ENCODE results near the gene PTEN. TPM values are rescaled to one million over a fixed set of nuclear protein-coding genes. Genes with fewer than 3 reads are reported as not detected.

PTEN gene
- total RNA-seq, 2 experiments from 2014 or later, result 79.8 to 86.0 TPM

DNA sequence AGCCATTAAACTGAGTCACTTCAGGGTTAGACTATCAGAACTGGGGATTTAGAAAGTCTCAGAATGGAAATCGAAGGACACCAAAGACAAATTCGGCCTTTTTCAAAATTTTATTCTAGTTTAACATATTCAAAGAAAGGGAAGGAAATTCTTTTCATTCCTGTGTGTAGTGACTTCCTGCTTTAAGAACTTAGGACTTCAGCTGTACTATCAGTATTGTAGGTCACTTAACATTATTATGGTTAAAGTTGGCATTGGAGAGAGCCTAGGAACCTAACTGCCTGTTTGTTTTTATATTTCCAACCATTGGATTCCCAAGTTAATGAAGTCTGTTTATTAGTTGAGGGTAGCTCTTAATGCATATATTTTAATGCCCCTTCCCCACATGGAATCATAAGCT is 63.7 kb downstream of the PTEN start:
- H3K9me3 ChIP-seq (ENCODE audit: control insufficient read depth in 1 of 2, insufficient read depth in 1 of 2, low read length in 2 of 2), result no peaks in the 10 kb centered on the region
- H3K4me1 ChIP-seq (ENCODE audit: insufficient read depth, low read length), result peaks cover 4% of the 10 kb centered on the region
- no peak overlapping the region for H3K4me3 ChIP-seq (ENCODE audit: low read length)
- H3K36me3 Mint-ChIP-seq (ENCODE audit: low read depth), result peaks cover 81% of the 10 kb centered on the region
- H3K4me1 Mint-ChIP-seq (ENCODE audit: low read depth), result peaks cover 97% of the 10 kb centered on the region
- no peaks in the 10 kb centered on the region for H3K9me3 Mint-ChIP-seq
- peak overlapping the region; percentile 45 for H3K27ac Mint-ChIP-seq
- no peak overlapping the region for H3K4me3 Mint-ChIP-seq
- intact Hi-C loops (cut with DNase I, micrococcal nuclease), result no loop called here
- no peaks in the 10 kb centered on the region for H3K27me3 ChIP-seq (ENCODE audit: control insufficient read depth in 1 of 2, insufficient read depth in 2 of 2, low read length in 2 of 2)
- H3K27me3 Mint-ChIP-seq, result no peaks in the 10 kb centered on the region
- H3K27ac ChIP-seq (ENCODE audit: low read depth in 1 of 2, low read length in 2 of 2), result no peak overlapping the region
- ChIA-PET CTCF (interaction anchor here (0.7 to 0.9 kb wide), 2 partner anchors 67 to 109 kb away, joined by 3 to 4 read pairs; partner anchors contain the start of gene ATAD1), POLR2A (interaction anchor here (0.8 to 4.9 kb wide), 3 partner anchors 18 to 655 kb away, joined by 3 to 21 read pairs (median 3); partner anchors contain the start of genes KLLN and PTEN)
- peaks cover 20% of the 10 kb centered on the region for H3K36me3 ChIP-seq (ENCODE audit: insufficient read depth, low read length)
- TF ChIP-seq, protein P1, sequence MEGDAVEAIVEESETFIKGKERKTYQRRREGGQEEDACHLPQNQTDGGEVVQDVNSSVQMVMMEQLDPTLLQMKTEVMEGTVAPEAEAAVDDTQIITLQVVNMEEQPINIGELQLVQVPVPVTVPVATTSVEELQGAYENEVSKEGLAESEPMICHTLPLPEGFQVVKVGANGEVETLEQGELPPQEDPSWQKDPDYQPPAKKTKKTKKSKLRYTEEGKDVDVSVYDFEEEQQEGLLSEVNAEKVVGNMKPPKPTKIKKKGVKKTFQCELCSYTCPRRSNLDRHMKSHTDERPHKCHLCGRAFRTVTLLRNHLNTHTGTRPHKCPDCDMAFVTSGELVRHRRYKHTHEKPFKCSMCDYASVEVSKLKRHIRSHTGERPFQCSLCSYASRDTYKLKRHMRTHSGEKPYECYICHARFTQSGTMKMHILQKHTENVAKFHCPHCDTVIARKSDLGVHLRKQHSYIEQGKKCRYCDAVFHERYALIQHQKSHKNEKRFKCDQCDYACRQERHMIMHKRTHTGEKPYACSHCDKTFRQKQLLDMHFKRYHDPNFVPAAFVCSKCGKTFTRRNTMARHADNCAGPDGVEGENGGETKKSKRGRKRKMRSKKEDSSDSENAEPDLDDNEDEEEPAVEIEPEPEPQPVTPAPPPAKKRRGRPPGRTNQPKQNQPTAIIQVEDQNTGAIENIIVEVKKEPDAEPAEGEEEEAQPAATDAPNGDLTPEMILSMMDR (IDR thresholded peaks at IDR 0.05), result no peak
- DNase-seq (no peak), ATAC-seq (ENCODE audit: poor library complexity) (no peak)

DNA sequence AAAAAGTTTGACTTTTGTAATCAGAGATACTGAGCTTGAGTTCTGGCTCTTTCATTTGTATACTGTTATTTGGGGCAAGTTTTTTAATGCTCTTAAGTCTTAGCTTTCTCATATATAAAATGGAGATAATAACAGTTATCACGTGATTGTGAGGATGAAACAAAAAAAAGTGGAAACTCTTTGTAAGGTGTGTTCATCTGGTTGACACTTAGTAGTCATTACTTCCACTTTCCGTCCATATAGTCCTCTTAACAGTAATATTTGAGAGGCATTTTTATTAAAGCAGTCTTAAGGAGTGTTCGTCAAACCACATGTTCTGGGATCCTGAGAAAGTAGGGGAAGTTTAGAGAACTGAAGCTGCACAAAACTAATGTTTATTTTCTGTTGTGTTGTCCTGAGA is 65.6 kb downstream of the PTEN start:
- POLR2A ChIA-PET, result interaction anchor here (1.1 to 4.9 kb wide), 2 partner anchors 10 to 66 kb away, joined by 5 to 21 read pairs; partner anchors contain the start of genes KLLN and PTEN
- H3K9me3 Mint-ChIP-seq, result no peaks in the 10 kb centered on the region
- peaks cover 83% of the 10 kb centered on the region for H3K4me1 Mint-ChIP-seq (ENCODE audit: low read depth)
- intact Hi-C loops (cut with DNase I, micrococcal nuclease), result no loop called here
- H3K4me3 ChIP-seq (ENCODE audit: low read length), result no peak overlapping the region
- ATAC-seq (ENCODE audit: poor library complexity) (no peak), DNase-seq (peak in 1 of 14 experiments; percentile 16)
- H3K27me3 Mint-ChIP-seq, result no peaks in the 10 kb centered on the region
- H3K27ac ChIP-seq (ENCODE audit: low read depth in 1 of 2, low read length in 2 of 2), result no peak overlapping the region
- no peak overlapping the region for H3K4me3 Mint-ChIP-seq
- CTCF ChIA-PET, result no interaction called here
- H3K36me3 Mint-ChIP-seq (ENCODE audit: low read depth), result peaks cover 81% of the 10 kb centered on the region
- H3K4me1 ChIP-seq (ENCODE audit: insufficient read depth, low read length), result no peaks in the 10 kb centered on the region
- H3K27me3 ChIP-seq (ENCODE audit: control insufficient read depth in 1 of 2, insufficient read depth in 2 of 2, low read length in 2 of 2), result no peaks in the 10 kb centered on the region
- TF ChIP-seq, protein P1 (IDR thresholded peaks at IDR 0.05), result no peak
- H3K9me3 ChIP-seq (ENCODE audit: control insufficient read depth in 1 of 2, insufficient read depth in 1 of 2, low read length in 2 of 2), result no peaks in the 10 kb centered on the region
- peak overlapping the region; percentile 12 for H3K27ac Mint-ChIP-seq
- H3K36me3 ChIP-seq (ENCODE audit: insufficient read depth, low read length), result peaks cover 28% of the 10 kb centered on the region

DNA sequence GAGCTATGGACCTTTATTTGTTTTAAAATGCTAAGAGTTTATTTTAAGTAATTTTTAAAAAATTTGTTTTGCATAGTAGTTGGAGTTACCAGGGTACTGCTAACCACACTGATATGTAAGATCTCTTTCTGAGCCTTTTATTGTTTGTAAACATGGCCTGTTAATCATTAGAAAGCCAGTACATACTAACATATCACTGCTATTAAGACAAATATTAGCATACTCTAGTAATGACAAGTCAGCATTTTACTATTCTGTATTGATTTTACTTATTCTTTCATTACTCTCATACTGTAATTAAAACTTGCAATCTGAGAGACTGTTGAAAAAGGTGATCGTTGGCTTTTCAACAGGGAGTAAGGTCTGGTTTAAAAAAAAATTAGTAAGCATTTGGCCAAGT is 66.7 kb downstream of the PTEN start:
- Mint-ChIP-seq H3K27me3 (no peaks in the 10 kb centered on the region), H3K4me3 (no peak overlapping the region), H3K27ac (peak overlapping the region; percentile 5), H3K4me1 (ENCODE audit: low read depth) (peaks cover 77% of the 10 kb centered on the region), H3K36me3 (ENCODE audit: low read depth) (peaks cover 82% of the 10 kb centered on the region), H3K9me3 (no peaks in the 10 kb centered on the region)
- H3K4me1 ChIP-seq (ENCODE audit: insufficient read depth, low read length), result no peaks in the 10 kb centered on the region
- no peaks in the 10 kb centered on the region for H3K9me3 ChIP-seq (ENCODE audit: control insufficient read depth in 1 of 2, insufficient read depth in 1 of 2, low read length in 2 of 2)
- H3K4me3 ChIP-seq (ENCODE audit: low read length), result no peak overlapping the region
- intact Hi-C loops (cut with DNase I, micrococcal nuclease), result no loop called here
- ChIA-PET POLR2A (interaction anchor here (4.9 kb wide), 1 partner anchor 67 kb away, joined by 21 read pairs; the partner anchor contains the start of genes KLLN and PTEN), CTCF (no interaction called here)
- DNase-seq (no peak), ATAC-seq (ENCODE audit: poor library complexity) (no peak)
- TF ChIP-seq, protein P1 (IDR thresholded peaks at IDR 0.05), result no peak
- H3K27ac ChIP-seq (ENCODE audit: low read depth in 1 of 2, low read length in 2 of 2), result no peak overlapping the region
- peaks cover 33% of the 10 kb centered on the region for H3K36me3 ChIP-seq (ENCODE audit: insufficient read depth, low read length)
- no peaks in the 10 kb centered on the region for H3K27me3 ChIP-seq (ENCODE audit: control insufficient read depth in 1 of 2, insufficient read depth in 2 of 2, low read length in 2 of 2)

Measured in CD4-positive, alpha-beta T cell (primary cell).